Gastroesophageal sphincter (tissue), 3 donors: ENCODE results near the gene CACNA2D3.
A peak's percentile ranks its signal among the peaks of the same experiment; 100 is the strongest.

Source experiments
- CTCF ChIP-seq, 4 experiments: fragments of 200-600 bp in 2 of 4; fragments of 450-650 bp in 2 of 4; sonication (generic) in 1 of 4; IDR thresholded peaks; one replicate each; pipeline ENCODE4 v1.5.1; 2017 to 2019; ENCODE audit warnings: antibody characterized with exemption in 4 of 4, mild to moderate bottlenecking in 2 of 4, moderate library complexity in 2 of 4
- EP300 ChIP-seq: sonication (generic); formaldehyde crosslinking; IDR thresholded peaks from one replicate; pipeline ENCODE4 v1.6.1; 2017; ENCODE audit warnings: antibody characterized with exemption, mild to moderate bottlenecking
- POLR2AphosphoS5 ChIP-seq: sonication (generic); formaldehyde crosslinking; IDR thresholded peaks from one replicate; pipeline ENCODE4 v1.6.1; 2017; ENCODE audit warnings: antibody characterized with exemption

GRCh38 chr3:54826251-54826691, 703.9 kb downstream of the CACNA2D3 start:
- TF ChIP-seq CTCF (IDR thresholded peaks at IDR 0.05), result no peak
- peak; percentile 52 for TF ChIP-seq POLR2AphosphoS5
- TF ChIP-seq EP300, result no peak
